Inferior parietal cortex (tissue), 1 donor: ENCODE results near the gene G3BP1.
"Not testable (repeated sequence)": the region's sequence is repeated elsewhere in the genome, so short reads cannot be mapped to it uniquely, and the experiment has no call there.

Experiments used
- DNase-seq: peaks from one replicate; pipeline ENCODE4 v3.0.0-alpha.2; 2016; ENCODE audit errors: extremely low spot score

Gene G3BP1

DNA sequence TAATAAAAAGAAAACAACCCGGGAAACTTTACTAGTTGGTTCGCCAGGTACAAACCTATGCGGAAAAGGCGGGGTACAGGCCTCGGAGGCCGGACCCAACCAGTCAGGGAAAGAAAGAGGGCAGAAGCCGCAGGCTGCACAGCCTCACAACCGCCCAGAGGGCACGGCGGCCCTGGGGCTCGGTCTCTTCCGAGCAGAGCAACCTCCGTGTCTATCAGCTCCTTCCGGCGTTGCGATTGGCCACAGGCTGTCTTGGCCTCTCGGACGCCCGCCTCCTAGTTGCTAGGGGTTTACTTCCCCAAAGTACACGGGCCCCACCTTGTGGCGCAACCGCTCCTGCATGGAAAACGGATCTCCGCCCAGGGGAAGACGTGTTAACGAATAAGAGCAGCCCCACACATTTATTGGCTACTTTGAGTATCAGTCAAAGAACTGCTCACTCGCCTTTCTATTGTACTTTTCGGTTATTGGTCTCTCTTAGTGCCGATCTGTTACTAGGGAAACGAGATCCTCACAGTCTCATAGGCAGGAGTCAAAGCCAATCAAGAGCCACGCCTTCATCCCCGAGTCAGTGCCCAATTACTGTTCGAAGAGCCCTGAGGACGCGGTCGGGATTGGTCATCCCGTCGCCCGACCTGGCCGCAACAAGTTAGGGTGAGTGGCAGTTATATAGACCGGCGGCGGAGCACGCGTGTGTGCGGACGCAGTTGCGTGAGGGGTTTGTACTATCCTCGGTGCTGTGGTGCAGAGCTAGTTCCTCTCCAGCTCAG lies at the start of gene G3BP1:
Gene G3BP1, plus strand, starts transcription at position 696 of the 770 bp plus-strand sequence. CDS start 14,667 bp downstream, outside the sequence.
- peak; percentile 100 for DNase-seq

DNA sequence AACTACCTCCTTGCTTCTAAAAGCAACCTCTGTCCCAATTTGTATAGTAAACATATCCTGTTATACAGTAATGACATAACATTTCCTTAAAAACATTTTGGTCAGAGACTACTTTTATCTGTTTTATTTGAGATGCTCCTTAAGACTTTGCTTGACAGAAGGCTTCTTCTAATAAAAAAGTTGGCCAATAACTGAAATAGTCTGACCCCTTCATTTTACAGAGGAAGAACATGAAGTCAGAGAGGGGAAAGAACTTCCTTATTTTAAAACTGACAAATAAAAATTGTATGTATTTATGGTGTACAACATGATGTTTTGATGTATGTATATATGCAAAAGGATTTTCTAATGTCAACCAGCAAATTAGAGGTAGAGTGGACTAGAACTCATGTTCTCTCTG lies 49.2 kb upstream of the G3BP1 start:
- DNase-seq: no peak

DNA sequence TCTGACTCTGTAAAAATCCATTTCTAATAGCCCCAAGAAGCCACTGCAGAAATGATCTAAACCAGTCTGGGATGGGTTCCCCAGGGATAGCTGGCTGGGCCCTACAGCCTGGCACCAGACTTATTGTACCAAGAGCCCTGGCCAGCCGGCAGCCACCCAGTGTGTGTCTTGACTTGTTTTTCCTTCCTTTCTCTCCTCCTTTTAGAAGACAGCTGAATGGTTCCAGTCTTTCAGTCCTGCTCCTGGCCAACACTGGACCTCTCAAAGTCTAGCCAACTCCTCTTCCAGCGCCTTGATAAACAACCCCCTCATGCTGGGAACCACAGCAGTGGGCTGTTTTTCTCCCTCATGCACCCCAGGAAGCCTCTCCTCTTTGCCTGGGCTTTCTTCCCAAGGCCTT lies 47.4 kb upstream of the G3BP1 start:
- DNase-seq: no peak

DNA sequence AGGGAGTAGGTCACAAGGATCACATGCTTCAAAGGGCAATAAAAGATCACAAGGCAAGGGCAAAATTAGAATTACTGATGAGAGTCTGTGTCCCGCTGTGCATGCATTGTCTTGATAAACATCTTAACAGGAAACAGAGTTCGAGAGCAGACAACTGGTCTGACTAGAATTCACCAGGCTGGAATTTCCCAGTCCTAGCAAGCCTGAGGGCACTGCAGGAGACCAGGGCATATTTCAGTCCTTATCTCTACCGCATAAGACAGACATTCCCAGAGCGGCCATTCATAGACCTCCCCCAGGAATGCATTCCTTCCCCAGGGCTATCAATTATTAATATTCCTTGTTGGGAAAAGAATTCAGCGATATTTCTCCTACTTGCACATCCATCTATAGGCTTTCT lies 42.2 kb upstream of the G3BP1 start:
- not testable (repeated sequence) for DNase-seq

DNA sequence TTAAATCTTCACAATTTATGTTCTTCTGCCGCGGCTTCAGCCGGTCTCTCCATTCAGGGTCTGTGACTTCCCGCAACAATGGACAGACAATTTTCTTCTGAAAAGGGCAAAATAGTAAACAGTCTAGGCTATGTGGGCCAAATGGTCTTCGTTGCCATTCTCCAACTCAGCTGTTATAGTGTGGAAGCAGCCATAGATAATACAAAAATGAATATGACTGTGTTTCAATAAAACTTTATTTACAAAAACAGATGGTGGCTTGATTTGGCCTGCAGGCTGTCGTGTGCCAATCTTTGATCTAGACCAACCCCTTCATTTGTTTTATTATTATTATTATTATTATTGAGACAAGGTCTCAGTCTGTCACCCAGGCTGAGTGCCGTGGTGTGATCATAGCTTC lies 41.4 kb upstream of the G3BP1 start:
- no peak for DNase-seq

DNA sequence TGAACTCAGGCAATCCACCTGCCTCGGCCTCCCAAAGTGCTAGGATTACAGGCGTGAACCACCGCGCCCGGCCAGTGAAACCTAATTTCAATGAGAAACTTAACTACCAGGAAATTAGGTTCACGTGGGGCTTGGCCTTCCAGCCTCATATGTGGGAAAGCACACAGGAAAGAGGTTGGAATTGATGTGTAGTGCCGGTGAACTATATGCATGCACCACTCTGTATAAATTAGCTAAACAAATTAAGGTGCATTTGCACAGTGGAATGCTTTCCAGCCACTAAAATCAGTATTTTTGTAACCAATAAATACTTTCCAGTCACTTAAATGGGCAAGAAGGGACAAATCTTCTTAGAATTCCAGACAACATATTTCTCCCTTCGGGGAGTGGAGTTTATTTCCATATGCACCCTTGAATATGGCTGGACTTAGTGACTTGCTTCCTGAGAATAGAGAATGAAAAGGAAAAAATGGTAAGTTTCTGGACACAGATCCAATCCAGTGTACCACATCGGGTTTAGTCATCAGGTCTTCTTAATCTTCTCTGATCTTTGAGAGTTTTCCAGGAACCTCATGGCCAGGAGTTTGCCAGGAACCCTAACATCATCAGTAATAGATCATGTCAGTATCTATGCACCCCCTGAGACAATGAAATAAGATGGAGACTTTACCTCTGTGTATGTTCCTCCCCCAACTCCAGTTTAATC lies 38.2 kb upstream of the G3BP1 start:
- DNase-seq: no peak

DNA sequence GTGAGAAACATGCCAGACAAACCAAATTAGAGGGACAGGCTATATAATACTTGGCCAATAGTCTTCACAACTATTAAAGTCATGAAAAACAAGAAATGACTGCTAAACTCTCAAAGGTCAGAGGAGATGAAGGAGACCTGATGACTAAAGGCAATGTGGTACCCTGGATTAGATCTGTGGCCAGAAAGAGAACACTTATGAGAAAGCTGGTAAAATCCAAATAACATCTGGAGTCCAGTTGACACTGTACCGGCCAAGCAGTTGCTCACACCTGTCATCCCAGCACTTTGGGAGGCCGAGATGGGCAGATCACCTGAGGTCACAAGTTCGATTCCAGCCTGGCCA lies 37.7 kb upstream of the G3BP1 start:
- DNase-seq: no peak

DNA sequence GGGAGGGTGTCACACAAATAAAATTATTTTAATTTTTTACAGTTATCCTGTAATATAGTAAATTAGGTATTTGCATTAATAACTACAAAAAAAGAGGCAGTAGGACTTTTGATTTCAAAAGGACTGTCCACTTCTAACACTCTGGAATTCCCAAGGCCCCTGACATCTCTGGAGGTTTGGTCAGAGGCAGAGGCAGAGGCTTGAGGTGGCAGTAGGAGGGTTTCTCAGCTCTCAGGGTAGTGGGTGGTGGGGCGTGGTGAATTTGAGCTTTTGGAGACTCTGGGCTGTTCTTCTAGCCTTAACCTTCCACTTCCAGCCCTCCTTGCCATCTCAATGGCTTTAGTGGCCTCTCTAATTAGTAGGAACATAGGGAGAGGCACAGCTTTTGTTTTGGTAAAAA lies 36.1 kb upstream of the G3BP1 start:
- DNase-seq: no peak

DNA sequence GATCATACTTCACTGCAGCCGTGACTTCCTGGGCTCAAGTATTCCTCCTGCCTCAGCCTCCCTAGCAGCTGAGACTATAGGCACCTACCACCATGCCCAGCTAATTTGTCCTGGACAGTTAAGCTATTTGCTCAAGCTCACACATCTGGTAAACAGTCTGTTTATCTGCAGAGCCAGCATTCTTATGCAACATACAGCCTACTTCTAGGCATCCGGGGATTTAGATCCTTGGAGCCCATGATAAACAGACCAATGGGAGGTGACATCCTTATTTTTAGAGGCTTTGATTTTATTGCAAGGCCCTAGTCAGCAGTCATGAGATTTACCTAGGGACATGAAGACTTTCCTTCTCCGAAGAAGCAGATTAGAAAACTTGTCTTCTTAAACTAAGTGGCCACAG lies 34.3 kb upstream of the G3BP1 start:
- DNase-seq: no peak

DNA sequence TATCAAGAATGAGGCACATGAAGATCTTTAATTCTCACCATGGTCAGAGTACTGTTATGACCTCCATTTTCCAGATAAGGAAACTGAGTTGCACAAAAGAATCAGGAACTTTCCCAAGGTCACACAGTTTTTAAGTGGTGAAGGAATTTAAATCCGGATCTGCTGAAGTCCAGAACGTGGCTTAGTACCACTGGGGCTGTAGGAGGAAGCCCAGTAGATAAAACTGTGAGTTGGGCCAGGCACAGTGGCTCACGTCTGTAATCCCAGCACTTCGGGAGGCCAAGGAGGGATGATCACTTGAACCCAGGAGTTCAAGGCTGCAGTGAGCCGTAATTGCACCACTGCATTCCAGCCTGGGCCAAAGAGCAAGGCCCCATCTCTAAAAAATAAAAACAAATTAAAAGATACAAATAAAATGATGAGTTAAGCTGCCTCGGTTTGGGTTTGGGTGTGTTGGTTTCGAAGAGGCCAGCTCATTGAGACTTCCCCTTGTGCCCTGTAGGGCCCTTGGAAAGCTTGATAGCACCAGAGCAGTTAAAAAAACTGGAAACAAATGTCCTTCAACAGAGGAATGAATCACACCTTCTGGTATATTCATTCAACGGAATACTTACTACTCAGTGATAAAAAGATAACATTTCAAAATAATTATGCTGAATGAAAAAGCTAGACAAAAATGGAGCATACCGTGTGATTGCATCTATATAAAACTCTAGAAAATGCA lies 33.5 kb upstream of the G3BP1 start:
- DNase-seq: no peak

DNA sequence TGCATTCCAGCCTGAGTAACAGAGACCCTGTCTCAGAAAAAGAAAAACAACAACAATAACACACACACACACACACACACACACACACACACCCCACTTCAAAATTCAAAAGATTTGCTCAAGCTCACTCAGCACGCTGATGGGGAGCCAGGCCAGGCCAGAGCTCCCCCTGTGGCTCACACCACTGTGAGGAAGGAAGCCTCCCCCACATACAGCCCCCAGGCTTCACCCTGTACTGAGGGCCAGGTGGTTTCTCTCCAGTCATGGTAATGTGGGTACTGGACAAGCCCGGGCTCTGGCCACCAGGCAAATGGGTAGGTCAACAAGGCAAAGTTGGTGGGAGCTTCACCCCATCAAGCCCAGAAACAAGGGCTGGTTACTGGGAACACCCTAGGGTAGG lies 32.4 kb upstream of the G3BP1 start:
- DNase-seq: no peak

DNA sequence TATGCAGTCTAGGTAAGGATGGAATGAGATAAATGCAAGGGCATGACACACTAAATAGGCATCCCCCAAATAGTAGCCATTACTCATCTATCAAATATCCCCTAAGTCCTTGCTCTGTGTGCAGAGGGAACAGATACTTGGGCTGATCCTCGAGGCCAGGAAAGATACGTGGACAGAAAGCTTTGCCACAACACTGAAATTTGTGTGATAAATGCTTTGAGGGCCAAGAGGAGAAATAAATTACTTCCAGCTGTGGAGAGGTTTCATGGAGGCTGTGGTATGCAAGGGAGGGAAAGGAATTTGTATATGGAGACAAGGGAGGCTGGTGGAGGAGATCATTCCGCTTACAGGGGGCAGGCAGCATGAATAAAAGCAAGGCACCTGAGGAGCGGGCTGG lies 31.8 kb upstream of the G3BP1 start:
- no peak for DNase-seq

DNA sequence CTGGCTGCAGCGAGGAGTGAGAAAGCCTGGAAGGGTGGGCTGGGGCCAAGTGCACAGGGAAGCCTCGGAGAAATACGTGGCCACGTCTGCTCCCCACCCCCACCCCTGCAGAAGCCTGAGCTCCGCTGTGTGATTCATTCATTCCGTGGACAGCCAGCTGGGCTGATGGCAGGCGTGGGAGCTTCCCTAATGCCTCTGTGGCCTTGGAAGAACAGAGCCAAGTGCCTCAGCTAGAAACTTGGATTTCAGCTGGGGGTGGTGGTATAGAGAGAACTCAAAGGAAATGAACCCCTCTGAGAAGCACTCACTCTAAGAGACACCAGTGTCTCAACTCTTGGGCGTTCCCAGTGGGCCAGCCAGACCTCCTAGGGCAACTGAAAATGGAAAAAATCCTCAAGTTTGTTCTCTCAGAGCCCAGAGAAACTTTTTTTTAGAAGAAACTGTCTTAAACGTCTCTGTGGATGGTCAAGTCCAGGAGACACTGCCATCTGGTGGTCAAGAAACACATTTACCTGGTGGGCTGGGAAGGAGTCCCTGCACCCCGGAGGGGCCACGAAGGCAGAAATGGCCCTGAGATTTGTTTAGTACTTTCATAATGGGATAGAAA lies 31.3 kb upstream of the G3BP1 start:
- DNase-seq: peak; percentile 72

DNA sequence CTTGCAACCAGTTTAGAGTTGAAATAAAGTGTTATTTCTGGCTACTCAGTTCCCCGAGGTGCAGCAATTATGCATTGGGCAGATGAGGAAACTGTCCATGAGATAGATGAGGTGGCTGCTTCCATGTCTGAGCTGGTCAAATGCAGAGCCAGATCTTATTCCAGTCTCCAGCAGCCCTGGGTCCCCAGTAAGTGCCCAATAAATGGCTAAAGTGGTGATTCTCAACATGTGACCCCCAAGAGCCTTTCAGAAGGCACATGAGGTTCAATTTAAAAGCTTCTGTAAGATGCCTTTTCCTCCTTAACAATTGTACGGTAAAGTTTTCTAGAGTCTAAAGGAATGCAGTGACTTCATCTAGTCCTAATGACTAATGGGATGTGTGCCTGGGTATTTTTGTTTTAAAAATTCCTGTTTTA lies 30.8 kb upstream of the G3BP1 start:
- no peak for DNase-seq

DNA sequence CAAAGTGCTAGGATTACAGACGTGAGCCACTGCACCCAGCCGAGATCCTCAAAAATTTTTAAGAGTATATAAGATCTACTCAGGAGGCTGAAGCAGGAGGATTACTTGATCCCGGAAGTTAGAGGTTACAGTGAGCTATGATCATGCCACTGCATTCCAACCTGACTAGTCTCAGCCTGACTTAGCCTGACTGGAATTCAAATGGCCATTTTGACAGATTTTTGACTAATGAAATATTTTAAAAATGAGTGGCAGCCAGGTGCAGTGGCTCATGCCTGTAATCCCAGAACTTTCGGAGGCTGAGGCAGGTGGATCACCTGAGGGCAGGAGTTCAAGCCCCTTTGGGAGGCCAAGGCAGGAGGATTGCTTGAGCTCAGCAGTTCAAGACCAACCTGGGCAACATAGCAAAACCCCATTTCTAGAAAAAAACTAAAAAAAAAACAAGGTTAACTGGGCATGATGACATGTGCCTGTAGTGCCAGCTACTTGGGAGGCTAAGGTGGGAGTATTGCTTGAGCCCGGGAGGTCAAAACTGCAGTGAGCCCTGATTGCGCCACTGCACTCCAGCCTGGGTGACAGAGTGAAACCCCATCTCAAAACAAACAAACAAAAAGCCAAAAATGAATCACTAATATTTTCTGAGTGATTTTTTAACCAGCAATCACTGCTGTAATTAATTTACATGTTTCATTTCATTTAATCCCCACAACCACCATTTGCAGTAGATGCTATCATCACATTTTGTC lies 29.9 kb upstream of the G3BP1 start:
- DNase-seq: no peak

DNA sequence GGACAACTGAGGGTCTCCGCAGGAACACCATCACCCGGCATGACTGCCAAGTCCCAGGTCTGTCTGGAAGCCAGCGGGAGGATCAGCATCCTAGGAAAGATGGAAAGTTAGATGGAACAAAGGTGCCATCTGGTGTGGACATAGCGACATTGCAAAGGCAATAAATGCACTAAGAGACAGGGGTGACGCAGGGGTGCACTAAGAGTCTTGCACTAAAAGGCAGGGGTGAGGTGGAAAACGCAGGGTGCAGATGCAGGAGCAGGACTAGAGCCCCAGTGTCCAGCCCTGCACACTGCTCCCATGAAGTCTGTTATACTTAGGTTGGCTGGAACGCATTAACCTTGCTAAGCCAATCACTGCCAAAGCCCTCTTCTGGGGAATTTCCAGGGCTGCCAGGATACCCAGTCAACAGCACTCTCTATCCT lies 28.9 kb upstream of the G3BP1 start:
- DNase-seq: peak; percentile 71

DNA sequence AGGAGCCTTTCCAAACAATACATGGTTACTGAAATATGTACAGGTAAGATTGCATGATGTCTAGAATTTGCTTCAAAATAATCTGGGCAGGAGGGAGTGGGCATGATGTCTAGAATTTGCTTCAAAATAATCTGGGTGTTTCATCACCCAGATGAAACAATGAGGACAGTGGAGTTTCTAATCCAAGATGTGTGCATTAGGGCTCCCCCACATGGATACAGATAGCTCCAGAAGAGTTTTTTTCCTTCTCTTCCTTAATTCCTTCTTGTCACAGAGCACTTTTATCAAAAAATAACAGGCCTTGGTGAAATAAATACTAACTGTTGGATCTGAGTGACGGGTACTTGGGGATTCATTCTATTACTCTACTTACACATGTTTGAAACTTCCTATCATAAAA lies 28.2 kb upstream of the G3BP1 start:
- peak; percentile 39 for DNase-seq

DNA sequence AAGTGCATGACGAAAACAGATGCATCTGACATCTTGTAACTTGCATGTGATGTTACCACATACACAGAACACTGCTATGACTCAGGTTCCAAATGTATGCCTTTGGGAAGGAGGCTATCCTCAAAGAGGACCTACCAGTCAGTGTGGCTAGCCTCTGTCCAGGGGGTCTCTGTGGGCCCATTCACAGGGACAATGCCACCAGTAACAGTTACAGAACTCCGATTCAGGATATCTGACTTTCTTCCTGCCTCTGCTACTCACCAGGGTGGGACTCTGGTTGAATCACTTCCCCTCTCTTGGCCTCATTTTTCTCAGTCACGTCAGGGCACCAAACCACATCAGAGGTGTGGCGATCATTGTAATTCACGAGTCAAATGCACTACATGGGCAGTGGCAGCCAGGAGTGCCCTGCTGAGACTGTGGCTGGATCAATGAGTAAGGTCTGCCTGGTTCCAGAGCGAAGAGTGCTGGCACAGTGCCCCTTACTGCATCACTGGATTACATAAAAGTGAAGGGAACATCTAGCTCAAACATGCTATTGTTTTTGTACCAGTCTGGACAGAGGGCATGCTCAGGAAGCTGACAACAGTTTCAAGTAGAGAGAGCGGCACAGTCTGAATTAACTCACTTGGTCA lies 26.6 kb upstream of the G3BP1 start:
- DNase-seq: peak; percentile 90

DNA sequence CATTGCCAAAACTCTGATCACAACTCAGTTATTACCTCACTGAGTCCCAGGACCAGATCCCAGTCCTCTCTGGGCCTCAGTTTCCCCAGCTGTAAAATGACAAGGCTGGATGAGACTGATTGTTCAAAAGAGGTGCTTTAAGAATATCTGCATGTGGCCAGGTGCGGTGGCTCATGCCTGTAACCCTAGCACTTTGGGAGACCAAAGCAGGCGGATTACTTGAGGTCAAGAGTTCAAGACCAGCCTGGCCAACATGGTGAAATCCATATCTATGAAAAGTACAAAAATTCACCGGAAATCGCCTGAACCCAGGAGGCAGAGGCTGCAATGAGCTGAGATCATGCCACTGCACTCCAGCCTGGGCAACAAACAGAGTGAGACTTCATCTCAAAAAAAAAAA lies 21.6 kb upstream of the G3BP1 start:
- DNase-seq: no peak

DNA sequence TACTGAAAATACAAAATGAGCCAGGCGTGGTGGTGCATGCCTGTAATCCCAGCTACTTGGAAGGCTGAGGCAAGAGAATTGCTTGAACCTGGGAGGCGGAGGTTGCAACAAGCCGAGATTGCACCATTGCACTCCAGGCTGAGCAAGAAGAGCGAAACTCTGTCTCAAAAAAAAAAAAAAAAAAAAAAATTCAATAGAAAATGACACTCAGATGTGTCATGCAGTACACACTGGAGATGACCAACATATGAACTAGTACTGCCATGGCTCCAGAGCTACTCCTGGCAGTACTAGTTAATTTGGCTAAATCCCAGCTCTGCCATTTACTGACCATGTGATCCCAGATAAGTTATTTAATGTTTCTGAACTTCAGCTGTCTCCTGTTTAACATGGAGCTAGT lies 20.7 kb upstream of the G3BP1 start:
- no peak for DNase-seq

DNA sequence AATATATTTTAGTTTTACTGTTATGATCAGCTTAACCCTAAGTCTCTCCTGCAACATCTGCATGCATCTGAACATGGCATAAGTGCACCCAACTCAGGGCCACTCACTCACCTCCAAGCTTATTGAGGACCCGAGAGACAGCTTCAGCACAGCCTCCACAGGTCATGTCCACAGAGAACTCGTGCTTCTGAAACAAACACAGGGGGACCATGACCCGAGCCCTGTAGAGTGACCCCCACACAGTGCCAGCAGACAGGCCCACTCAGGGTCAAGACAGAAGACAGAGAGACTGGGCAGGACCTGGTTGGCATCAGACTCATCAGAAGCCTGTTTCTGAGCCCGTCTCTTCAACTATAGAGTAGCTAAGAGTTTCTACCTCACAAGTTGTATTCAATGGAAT lies 20.2 kb upstream of the G3BP1 start:
- DNase-seq: no peak
